Activated CD8-positive, alpha-beta memory T cell treated with anti-CD3 and anti-CD28 coated beads for 48 hours (primary cell): ENCODE measurements around the gene SNCAIP.
"Not testable (repeated sequence)": the region's sequence is repeated elsewhere in the genome, so short reads cannot be mapped to it uniquely, and the experiment has no call there.

Experiments used
- DNase-seq, 3 experiments: peaks; one replicate each; pipeline ENCODE4 v3.0.0-alpha.2; 2020; ENCODE audit warnings: low read depth in 2 of 3, low spot score in 2 of 3

The SNCAIP gene

GRCh38 chr5:122314036-122314435 is 2.0 kb downstream of the SNCAIP start:
- no peak for DNase-seq

GRCh38 chr5:122315521-122315920 is 3.5 kb downstream of the SNCAIP start:
- no peak for DNase-seq

GRCh38 chr5:122316656-122317055 is 4.6 kb downstream of the SNCAIP start:
- no peak for DNase-seq

- DNase-seq, result no peak
These were observed 7.9 kb downstream of the SNCAIP start for GRCh38 chr5:122319897-122320296.

GRCh38 chr5:122321921-122322320 is 9.9 kb downstream of the SNCAIP start:
- no peak for DNase-seq

GRCh38 chr5:122322801-122323548 is 10.9 kb downstream of the SNCAIP start:
- DNase-seq, result no peak

GRCh38 chr5:122323738-122324137 is 11.7 kb downstream of the SNCAIP start:
- DNase-seq, result no peak

GRCh38 chr5:122327110-122327509 is 15.1 kb downstream of the SNCAIP start:
- no peak for DNase-seq

GRCh38 chr5:122330881-122331280 is 18.8 kb downstream of the SNCAIP start:
- no peak for DNase-seq

- DNase-seq, result no peak
These were observed 20.8 kb downstream of the SNCAIP start for GRCh38 chr5:122332599-122333555.

GRCh38 chr5:122333564-122333963 is 21.5 kb downstream of the SNCAIP start:
- no peak for DNase-seq

- DNase-seq, result no peak
These were observed 27.6 kb downstream of the SNCAIP start for GRCh38 chr5:122339591-122339990.

GRCh38 chr5:122341087-122341486 is 29.1 kb downstream of the SNCAIP start:
- no peak for DNase-seq

GRCh38 chr5:122342256-122342655 is 30.2 kb downstream of the SNCAIP start:
- DNase-seq, result no peak

- DNase-seq, result no peak
These were observed 35.0 kb downstream of the SNCAIP start for GRCh38 chr5:122346897-122347581.

GRCh38 chr5:122350496-122350895 is 38.5 kb downstream of the SNCAIP start:
- DNase-seq, result no peak

- DNase-seq, result no peak
These were observed 39.5 kb downstream of the SNCAIP start for GRCh38 chr5:122351416-122352157.

GRCh38 chr5:122352331-122352730 is 40.3 kb downstream of the SNCAIP start:
- no peak for DNase-seq

GRCh38 chr5:122353361-122353760 is 41.3 kb downstream of the SNCAIP start:
- not testable (repeated sequence) for DNase-seq

- no peak for DNase-seq
These were observed 42.3 kb downstream of the SNCAIP start for GRCh38 chr5:122354293-122354692.

- no peak for DNase-seq
These were observed 43.3 kb downstream of the SNCAIP start for GRCh38 chr5:122355324-122355723.
